Measurements from ENCODE around the gene OLFM4. TPM values are rescaled to one million over a fixed set of nuclear protein-coding genes. Genes with fewer than 3 reads are reported as not detected.
"Not testable (repeated sequence)": the region's sequence is repeated elsewhere in the genome, so short reads cannot be mapped to it uniquely, and the experiment has no call there.

OLFM4 gene
- polyA plus RNA-seq, 1 donor, result 0.57 TPM

DNA sequence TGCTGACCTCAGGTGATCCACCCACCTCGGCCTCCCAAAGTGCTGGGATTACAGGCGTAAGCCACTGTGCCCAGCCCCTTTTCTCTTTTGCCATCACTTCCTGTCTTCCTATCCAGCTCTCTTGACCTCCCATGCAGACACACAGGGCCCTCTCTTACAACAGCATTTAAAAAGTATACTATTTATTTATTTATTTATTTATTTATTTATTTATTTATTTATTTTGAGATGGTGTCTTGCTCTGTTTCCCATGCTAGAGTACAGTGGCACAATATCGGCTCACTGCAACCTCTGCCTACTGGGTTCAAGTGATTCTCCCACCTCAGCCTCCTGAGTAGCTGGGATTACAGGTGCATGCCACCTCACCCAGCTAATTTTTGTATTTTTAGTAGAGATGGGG lies 14.6 kb upstream of the OLFM4 start:
- DNase-seq, result not testable (repeated sequence)

GRCh38 chr13:53014495-53015443 lies 13.8 kb upstream of the OLFM4 start:
- no peak for DNase-seq

DNA sequence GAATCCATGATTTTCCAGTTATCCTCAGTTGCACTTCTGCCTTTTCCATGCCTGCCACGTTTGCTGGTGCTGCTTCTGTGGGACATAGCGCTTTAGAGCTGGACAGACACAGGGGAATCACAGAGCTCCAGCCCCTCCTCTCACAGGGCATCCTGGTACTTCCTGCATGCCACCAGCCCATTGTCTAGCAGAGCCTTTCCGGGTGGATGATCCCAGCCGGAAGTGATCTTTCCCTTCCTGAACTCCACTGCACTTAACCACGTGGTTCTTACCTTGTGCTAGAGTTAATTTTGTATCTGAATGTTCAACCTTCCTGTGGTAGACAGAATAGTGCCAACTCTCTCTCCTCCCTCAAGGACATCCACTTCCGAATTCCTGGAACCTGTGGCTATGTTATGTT lies 12.6 kb upstream of the OLFM4 start:
- DNase-seq, result no peak

GRCh38 chr13:53017433-53017970 lies 11.1 kb upstream of the OLFM4 start:
- DNase-seq, result no peak

DNA sequence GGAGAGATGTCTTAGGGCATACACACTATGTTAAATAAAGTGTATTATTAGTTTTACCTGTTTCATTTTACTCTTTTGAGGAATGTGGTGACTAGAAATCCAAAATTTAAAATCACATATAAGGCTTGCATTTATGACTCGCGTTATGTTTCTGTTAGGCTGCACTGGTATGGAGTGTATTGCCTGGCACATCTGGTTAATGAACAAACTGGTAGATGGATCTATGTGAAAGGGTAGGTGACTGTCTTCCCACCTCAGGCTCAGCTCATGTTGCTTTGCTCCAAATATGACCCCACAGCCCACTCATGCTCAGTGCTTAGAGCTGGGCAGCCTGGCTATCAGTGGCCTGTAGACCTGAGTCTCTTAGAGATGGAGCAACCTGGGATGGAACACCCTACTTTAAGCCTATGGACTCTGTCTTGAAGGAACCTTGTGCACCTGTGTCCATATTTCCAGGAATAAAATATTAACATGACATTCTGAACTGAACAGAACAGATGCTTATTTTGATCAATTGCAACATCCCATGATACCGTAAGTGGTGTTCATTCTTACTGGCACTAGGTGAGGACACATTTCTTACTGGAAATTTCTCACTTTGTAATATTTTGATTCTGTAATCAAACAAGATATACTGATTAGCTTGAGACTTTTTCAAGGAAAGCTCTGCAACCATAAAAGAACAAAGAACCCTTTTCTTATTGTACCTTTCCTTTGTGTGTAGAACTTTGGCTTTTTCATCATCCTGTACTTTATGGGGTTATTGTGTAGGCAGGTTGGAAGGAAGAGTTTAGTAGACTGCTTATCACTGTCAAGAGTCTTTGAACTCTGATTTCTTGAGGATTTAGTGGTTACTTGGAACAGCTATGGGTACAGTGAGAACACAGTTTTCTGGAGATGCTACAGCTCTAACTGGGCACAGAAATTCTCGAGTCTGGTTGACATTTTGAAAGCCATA lies 9.6 kb upstream of the OLFM4 start:
- DNase-seq, result no peak

DNA sequence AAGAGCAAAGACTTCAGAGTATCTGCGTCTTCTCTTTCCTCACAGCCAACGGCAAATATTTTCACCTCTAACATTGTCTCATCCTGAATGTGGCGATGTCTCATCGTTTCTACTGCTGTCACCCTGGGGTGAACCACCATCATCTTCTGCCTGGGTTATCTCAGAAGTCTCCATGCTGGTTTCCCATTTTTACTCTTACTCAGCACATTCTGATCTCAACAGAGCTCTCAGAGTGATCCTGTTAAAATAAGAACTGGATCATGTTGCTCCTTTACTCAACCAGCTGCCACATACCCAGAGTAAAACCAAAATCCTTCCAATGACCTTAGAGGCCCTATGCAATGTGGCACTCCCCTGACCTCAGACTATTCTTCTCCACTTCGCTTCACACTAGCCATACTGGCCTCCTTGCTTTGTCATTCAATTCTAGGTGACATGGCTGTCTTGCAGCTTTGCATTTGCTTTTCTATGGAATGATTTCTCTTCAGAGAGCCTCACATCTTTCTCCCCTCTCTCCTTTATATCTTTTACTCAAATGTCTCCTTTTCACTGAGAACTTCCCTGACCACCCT lies 7.8 kb upstream of the OLFM4 start:
- DNase-seq, result no peak

- no peak for DNase-seq
Observed at GRCh38 chr13:53023246-53023645, 5.4 kb upstream of the OLFM4 start.

DNA sequence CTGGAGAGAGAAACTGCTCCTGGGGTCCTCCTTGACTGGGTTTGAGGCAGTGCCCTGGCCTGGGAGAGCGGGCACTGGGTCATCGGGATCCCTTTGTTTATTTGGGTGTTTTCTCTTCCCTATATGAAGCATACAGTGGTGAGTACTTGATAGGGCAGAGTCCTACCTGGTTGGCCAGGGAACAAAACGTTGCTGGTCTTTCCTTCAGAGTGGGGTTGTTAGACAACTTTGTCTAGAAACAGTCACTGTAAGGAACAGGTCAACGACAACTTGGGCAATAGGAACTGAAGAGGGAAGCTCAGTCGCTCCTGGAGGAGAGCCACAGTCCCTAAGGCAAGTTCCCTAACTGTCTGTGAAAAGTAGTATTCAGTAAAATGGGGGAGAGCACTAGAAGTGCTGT lies 550 bp upstream of the OLFM4 start:
- no peak for DNase-seq

DNA sequence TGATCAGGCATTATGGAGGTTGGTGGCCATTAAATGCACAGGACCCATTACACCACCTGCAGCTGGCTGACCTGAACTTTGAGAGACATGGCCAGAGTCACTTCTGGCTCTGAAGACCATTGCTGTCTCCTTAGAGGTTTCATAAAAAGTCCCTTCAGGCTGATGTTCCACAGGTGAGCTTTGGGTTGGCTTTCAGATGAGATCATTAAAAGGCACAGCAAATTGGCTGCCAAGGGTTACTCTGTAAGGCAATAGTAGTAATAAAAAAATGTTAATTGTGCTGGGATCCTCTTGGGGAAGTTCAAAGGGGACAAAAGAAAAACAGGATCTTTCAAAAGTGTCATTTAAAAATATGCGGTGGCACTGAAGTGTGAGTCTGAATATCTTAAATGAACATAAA lies 4.2 kb downstream of the OLFM4 start:
- DNase-seq, result no peak

DNA sequence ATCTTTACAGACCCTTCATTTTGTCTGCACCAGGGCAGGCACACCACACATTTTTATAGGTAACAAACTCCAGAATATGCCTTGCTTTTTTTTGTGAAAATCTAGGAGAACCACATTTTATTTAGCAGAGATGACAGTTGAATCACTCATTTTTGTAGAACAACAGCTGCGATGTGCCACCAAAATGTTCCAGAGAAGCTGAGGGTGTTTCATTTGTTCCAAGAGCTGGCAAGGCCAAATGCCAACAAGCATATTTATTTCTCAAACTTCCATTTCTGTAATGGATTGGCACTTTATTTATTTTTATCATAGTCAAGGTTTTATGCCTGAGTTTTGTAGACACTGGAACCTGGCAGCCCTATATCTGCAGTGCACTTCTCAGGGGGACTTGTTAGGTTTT lies 10.4 kb downstream of the OLFM4 start:
- no peak for DNase-seq

DNA sequence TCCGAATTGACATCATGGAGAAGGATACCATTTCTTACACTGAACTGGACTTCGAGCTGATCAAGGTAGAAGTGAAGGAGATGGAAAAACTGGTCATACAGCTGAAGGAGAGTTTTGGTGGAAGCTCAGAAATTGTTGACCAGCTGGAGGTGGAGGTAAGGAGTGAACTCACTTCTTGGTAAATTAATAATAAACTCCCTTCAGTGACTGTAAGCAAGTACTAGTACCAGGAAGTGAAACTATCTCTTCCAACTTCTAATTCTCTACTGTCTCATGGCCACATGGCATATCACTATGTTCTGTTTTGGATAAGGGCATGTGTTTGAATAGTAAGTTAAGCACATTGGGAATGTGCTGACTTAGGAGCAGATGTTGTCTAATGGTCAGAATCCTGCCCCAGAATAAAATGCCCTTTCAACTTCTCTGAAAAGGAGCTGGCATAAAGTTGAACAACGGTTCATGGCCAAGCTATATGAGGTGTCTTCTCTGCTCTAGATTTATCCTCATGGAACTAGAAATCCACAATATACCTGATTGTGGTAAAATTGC lies 13.4 kb downstream of the OLFM4 start:
- no peak for DNase-seq

DNA sequence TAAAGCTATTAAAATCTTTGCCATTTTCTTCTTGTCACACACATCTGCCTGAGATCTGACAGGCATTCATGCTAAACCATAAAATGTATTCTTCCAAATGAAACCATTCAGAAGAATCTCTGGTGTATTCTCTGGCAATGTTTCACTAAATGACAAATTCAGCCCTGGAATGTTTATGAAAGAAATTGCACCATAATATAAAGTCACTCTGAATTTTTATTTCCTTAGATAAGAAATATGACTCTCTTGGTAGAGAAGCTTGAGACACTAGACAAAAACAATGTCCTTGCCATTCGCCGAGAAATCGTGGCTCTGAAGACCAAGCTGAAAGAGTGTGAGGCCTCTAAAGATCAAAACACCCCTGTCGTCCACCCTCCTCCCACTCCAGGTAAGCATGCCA lies 14.3 kb downstream of the OLFM4 start:
- peak; percentile 10 for DNase-seq

GRCh38 chr13:53043398-53043797 lies 14.8 kb downstream of the OLFM4 start:
- DNase-seq, result no peak

GRCh38 chr13:53045189-53045588 lies 16.6 kb downstream of the OLFM4 start:
- peak; percentile 77 for DNase-seq

DNA sequence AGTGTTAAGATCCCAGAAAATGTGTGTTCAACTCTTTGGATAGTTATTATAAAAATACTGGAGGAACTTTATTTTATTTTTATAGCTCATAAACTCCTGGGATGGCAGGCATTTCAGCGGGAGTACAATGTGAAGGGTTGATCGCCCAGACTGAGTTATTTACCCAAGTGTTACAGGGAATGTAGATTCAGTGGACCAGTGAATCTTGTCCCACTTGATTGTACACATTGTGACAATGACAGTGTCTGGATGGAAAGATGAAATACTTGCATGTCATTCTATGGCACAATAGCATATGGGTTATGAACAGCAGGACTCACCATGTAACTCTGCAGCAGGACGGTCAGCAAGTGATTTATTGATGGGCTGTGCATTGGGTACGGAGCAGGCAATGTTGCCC lies 20.3 kb downstream of the OLFM4 start:
- no peak for DNase-seq

DNA sequence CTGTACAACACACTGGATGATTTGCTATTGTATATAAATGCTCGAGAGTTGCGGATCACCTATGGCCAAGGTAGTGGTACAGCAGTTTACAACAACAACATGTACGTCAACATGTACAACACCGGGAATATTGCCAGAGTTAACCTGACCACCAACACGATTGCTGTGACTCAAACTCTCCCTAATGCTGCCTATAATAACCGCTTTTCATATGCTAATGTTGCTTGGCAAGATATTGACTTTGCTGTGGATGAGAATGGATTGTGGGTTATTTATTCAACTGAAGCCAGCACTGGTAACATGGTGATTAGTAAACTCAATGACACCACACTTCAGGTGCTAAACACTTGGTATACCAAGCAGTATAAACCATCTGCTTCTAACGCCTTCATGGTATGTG lies 21.5 kb downstream of the OLFM4 start:
- no peak for DNase-seq

- DNase-seq, result no peak
Observed at GRCh38 chr13:53052675-53053074, 24.1 kb downstream of the OLFM4 start.

GRCh38 chr13:53054569-53054968 lies 26.0 kb downstream of the OLFM4 start:
- no peak for DNase-seq

DNA sequence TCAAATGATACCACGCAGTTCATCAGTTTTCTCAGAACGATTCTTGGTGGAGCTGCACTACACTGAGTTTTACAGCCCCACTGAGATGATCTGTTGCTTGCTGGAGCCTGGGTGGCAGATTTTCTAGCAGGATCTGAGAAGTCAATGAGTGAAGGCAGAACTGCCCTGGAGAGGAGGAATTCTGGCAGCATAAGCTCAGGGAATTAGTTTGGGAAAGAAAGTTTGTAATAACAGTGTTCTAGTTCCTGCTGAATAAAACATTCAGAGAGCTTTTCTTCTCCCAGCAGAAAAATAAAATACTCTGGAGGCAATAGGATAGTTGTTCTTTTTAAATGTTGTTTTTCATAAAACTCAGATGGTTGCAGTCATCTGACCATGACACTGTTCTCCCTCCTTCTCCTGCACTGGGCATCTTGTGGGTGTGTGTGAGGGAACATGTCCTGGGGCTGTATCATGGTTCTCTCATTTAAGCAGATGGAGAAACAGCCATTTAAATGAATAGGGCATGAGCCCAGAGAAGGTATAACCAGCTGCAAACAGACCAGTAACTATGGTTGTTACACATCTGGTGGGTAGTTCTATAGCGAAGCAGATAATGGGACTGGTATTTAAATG lies 29.6 kb downstream of the OLFM4 start:
- no peak for DNase-seq

GRCh38 chr13:53060840-53061490 lies 32.4 kb downstream of the OLFM4 start:
- DNase-seq, result no peak

- peak; percentile 18 for DNase-seq
Observed at GRCh38 chr13:53064731-53065130, 36.1 kb downstream of the OLFM4 start.

Measured in left kidney (tissue), 2 donors.